GM19240 (cell line): ENCODE measurements around the gene DOCK11.

Experiments
- DNase-seq: peaks from one replicate; pipeline ENCODE4 v3.0.0; 2011; ENCODE audit warnings: low spot score; ENCODE audit not compliant: insufficient read length

DOCK11 gene

DNA sequence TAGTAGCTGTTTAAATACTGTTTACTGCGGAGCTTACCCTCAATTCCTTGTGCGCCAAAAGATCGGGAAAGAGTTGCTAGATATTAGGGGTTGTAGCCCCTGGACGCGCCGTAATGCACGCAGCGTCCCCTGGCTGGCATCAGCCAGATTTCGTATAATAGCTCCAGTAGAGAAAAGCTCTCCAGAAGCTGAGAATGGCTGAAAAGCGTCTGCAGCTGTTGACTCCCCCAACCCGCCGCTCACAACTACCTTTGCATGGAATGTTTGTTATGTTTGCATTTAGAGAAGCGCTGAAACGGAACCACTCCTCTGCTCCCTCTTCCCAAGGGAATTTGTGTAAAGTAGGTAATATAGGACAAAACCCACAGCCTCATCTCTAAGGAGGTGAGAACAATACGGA is 3.7 kb downstream of the DOCK11 start:
- no peak for DNase-seq

DNA sequence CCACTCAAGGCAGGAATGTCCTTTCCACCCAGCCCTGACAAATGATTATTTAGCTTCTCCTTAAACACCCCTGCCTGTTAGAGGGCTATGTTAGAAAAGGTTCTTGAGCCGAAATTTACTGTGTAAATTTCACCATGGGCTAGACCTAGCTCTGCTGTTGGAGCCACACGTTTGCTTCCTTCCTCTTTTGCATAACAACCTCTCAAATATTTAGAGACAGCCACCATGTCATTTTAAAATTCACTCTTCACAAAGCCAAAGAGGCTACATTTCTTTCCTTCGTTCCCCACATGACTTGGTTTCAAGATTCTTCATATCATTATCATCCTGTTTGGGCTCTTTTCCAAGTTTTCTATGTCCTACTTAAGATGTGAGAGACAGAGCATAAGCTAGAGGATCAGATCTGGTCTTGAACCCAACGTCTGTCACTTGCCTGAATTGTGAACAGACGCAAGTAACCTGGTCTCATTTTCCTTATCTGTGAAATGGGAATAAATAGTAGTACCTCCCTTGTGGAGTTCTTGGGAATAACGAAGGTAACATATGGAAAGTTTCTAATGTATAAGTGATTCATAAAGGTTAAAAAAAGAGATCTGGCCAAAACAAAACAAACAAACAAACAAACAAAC is 6.7 kb downstream of the DOCK11 start:
- no peak for DNase-seq

DNA sequence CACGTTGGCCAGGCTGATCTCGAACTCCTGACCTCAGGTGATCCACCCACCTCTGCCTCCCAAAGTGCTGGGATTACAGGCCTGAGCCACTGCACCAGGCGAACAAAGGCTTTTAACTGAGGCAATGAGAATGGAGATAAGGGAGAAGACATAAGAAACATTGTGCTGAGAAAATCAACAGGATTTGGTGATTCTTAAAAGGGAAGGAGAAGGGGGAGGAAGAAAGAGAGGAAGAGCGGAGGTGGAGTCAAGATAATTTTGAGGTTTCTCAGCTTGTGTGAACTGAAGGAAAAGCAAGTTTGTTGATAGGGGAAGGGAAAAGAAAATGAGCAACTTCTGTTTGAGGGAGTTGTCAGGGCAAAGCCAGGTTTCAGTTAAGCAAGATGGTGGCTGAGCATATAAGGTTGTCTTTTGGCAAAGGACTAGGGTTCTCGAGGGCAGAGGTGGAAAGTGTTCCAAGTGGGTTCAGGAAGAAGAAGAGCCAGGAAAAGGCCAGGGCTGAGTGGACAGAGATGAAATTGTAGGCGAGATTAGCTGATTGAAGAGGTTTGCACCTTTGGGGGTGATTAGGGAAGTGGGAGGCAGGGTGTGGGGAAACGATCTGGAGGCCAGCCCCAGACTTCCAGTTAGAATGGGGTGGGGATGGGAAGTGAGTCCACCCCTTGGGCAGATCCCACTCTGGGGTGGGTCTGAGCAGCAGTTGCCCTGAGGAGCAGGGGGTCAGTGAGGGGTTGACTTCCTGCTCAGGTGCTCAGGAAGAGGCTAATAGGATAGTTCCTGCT is 7.8 kb downstream of the DOCK11 start:
- DNase-seq = no peak

DNA sequence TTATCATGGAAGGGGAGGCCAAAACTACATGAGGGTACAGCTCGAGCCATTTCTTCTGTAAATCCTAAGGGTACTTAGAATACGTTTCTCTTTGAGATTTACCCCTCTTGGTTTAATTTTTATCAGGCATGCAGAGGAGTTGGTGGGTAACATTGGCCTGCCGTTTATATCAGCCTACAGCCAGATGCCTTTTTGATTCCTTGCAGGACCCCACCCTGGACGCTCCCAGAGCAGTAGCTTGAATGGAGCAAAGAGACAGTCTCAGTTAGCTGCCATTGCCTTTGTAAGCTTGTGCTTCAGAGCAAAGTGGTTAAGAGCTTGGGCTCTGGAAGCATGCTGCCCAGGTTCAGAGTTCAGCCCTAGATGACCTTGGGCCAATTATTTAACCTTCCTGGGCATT is 9.0 kb downstream of the DOCK11 start:
- DNase-seq = no peak

DNA sequence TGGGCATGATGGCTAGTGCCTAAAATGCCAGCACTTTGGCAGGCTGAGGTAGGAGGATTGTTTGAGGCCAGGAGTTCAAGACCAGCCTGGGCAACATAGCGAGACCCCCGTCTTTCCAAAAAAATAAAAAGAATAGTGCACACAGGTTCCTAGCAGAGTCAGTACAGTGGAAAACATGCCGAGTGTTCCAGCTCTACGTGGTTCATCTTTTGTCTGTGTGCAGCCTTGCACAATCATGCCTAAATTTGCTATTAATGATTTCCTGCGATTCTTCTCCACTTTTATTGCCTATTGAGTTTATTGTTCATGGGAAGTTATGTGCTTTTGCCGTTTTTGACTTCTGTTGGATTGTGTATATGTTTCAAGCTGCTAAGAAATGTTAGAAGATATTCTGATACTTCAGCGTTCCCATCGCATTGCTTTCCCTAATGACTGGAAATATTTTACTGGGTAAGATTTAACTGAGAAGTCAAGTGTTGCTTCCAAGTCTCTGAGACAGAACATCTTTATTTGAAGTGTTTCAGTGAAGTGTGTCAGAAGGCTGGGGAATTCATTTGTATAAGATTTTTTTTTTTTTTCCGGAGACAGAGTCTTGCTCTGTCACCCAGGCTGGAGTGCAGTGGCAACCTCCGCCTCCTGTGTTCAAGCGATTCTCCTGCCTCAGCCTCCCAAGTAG is 11.3 kb downstream of the DOCK11 start:
- no peak for DNase-seq

DNA sequence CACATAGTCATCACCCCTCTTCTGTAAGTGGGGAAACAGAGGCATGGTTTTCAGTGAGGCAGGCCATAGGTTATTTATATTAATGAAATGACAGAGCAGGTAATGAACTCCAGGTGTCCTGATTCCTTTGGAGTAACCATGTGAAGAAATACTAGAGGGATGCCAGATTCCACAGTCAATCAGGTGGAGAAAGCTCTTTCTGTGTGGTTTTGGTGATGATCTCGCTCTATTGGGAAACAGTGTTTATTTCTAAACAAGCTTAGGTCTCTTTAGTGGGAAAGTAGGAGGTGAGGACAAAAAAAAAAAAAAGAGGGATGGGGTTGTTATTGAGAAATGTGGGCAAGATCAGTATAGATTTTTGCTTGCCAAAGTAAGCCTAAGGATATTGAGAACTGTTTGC is 12.2 kb downstream of the DOCK11 start:
- DNase-seq = no peak

DNA sequence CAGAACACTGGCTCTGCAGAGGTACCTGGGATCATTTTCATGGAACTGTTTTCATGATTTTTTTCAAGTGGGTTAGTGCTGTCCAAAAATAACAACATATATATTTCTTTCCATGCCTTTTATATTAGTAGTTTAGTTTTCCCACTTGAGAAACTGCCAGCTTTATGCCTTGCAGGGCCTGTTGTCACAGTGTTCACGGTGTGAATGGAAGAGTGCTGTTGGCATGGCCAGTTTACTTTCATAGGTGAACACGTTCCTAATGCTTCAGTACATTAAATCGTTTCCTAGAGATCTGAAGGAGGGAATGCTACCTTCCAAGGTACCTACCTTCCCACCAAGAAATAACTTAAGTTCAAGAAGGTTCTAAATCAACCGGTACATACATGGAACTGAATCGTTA is 12.6 kb downstream of the DOCK11 start:
- no peak for DNase-seq

DNA sequence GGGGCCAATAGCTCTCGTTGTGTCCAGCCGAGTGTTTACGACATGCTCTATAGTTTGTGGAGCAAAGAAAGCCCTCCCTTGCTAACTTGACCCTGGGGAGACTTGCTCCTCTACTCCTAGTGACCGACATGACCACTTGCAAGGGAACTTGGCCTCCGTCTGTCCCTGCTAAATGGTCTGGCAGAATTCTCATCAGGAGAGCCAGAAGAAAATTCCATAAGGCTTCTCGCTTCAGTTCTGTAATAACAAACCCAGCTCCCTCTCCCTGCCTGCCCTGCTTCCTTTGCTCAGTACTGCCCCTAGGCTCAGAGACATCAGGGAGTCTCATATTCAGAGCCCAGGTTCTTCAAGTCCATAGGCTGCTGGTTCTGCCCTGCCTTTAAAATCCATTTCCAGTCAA is 13.0 kb downstream of the DOCK11 start:
- DNase-seq = no peak

DNA sequence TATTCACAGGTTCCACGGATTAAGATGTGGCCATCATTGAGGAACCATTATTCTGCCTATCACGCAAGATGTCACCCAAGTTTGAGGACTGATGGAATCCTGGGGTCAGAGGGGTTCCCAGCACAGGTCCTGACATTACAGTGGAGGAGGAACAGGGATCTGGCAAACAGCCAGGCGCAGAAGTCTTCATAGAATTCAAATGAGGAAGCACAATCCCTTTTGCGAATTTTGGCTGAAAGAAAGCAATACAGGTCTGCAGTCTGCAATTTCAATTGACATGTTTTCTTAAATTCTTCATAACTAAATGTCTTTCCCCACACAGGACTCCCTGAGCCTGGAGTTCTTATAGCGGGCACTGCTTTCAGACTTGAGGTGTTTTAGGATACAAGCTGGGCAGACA is 14.5 kb downstream of the DOCK11 start:
- DNase-seq = no peak

DNA sequence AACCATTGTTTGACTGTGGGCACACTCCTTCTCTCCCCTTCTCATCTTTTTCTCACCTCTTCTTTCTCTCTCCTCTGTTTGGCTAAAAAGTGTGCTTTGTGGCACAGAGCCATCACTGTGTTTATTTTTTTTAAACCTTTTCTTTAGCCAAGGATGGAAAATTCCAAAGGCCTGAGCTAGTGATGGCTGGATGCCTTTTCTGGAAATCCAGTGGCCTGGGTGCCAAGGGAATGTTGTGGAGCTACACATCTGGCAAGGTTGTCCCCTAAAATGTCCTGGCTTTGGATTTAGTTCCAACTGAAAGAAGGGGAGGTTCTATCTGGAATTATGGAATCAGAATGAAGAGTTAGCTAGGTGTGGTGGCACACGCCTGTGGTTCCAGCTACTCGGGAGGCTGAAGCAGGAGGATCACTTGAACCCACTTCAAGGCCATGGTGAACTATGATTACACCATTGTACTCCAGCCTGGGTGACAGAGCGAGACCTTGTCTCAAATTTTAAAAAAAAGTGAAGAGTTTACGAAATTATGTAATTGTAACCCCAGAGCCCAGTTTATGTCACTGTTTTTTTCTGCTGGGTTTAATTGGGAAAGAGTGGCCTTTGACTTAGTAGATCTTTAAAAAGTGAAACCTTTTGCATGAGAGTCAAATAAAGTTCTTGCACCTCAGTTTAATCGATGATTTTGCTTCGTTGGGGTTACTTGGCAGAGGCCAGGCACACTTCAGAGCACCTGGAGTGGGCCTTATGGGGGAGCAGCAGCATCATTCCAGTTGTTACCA is 17.7 kb downstream of the DOCK11 start:
- no peak for DNase-seq

DNA sequence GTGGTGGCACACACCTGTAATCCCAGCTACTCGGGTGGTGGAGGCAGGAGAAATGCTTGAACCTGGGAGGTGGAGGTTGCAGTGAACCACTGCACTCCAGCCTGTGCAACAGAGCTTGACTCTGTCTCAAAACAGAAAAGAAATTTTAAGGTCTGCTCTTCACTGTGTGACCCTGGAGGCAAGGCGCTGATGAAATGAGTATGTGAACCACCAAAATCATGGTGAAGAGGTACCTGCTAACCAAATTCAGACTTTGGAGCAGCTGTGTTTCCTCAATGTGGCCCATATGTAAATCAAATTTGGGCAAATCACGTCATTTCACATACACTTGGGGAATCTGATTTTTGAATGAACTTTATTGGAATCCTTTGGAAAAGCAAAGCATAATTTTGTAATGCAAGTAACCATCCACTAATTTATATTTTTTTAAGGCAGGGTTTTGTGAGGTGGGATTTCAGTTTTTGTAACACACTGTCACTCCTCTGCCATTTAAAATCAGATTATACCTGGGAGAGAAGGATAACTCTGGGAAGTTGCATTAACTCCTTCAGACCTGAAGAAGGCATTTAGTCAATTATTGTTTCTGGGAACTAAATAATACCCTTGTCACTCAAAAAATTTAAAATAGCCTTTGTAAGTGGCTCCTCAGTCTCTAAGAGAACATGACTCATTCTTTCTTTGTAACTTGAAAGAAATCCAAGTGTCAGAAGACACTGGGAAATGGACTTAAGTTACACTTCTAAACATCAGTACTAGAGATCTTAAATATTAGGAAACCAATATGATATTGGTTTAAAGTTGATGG is 24.0 kb downstream of the DOCK11 start:
- DNase-seq = no peak

DNA sequence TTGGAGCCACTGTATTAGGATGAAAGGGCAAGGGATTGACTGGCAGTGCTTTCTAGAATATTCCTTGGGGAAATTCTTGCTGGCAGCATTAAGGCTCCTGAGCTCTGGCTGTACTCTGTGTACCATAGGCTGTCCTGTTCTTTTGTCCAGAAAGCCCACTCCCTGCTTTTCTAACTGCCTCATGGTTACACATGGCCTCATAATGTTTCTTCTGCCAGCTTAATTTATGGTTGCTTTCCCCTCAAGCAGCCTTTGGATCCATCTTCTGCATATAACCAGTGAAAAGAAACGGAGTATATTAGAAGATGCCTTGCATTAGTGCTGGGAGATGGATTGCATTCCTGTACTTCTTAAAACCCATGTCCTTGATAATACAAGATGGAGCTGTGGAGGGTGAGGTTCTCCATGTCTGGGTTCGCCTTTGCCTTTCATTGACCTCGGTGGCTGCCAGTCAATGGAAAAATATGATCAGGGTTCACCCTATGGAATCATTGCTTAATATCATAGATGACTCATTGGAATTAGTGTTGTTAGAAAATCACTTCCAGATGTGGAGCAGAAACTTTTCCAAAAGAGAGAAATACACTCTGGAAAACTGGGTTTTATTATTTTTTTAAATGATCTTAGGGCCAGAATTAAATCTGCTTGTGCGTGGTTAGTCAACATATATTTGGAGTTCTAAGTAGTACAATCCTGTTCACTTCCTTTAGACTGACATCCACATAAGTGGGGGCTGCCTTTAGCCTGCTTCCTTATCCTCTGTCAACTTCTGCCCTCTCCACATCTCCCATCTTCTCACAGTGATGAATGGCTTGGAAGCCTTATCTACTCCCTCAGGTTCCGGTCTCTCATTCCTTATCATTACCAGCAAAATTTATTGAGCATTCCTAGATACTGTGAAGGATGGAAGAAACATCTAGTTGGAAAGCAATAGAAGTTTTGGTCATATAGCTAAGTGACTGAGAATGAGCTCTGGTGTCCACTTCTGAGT is 24.9 kb downstream of the DOCK11 start:
- DNase-seq = no peak

DNA sequence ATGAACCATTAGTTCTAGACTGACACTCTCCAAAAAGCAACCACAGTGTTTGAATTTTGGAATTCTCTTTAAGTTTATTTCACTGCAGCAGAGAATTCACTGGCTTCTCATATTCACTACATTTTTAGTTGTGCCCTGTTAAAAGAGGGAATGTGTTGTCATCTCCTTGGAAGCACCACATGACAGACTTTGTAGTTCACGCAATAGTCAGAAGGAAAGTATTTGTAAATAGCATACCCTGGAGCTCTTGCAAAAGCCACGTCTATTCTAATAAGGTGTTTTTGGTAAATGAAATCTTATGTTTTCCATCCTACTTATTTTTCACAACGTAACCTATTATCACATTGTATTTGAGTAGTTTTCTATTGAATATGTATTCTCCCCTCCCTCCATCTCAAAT is 25.8 kb downstream of the DOCK11 start:
- DNase-seq = no peak

DNA sequence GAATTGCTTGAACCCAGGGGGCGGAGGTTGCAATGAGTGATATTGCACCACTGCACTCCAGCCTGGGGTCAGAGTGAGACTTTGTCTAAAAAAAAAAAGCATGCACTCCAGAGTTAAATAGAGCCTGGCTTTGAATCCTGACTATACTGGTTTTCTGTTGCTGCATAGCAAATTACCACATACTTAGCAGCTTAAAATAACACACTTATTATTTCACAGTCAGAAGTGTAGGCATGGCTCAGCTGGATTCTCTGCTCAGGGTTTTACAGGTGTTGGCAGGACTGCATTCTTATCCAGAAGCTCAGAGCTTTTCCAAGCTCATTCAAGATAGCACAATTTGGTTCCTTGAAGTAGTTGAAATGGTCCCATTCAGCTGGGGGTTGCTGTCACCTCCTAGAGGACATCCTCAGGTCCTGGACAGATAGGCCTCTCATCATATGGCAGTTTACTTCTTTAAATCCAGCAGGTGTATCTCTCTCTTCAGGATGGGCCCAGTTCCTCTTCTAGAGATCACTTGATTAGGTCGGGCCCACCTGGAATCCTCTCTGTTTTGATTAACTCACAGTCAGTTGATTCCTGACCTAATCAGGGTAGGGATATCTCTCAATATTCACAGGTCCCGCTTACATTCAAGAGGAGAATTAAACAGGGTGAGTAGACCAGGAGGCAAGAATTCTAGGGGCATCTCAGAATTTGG is 26.8 kb downstream of the DOCK11 start:
- no peak for DNase-seq

DNA sequence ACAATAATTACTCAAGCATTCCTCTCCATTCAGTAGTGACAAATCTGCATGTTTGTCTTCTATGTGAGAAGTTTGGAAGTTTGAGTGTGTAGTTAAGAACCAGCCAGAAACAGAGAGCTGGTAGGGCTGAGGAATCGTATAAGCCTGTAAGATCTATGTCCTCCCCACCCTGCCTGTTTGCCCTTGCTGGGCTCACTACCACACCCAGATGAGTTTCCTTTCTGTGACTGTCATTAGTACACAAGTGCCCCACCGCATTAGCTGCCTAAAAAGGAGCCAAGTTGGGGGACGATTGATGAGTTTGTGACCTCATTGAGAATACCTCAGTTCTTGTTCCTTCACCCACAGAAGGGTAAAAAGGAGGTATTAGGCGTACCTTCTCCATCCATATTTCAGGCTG is 28.3 kb downstream of the DOCK11 start:
- DNase-seq = no peak

DNA sequence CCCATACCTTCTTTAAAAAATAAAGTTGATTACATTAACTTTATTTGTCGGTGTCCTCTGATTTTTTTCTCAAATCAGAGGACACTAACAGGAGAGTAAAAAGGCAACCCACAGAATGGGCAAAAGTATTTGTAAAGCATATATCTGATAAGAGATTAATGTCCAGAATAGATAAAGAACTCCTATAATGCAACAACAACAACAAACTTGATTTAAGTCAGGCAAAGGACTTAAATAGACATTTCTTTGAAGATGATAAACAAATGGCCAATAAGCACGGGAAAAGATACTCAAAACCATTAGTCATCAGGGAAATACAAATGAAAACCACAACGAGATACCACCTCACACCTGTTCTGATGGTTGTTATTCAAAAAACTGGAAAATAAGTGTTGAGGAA is 28.7 kb downstream of the DOCK11 start:
- DNase-seq = no peak

DNA sequence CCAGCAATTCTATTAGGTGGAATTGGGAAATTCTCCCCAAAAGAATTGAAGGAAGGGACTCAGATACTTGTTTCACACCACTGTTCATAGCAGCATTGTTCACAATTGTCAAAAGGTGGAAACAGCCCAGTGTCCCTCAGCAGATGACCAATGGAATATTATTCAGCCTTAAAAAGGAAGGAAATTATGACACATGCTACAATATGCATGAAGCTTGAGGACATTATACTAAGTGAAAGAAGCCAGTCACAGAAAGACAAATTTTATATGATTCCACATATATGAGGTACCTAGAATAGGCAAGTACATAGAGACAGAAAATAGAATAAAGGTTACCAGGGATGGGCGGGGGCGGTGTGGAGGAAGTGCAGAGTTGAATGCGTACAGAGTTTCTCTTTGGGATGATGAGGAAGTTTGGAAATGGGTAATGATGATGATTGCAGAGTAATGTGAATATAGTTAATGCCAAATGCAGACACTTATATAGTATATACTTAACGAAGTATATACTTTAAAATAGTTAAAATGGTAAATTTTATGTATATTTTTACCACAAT is 29.6 kb downstream of the DOCK11 start:
- no peak for DNase-seq

DNA sequence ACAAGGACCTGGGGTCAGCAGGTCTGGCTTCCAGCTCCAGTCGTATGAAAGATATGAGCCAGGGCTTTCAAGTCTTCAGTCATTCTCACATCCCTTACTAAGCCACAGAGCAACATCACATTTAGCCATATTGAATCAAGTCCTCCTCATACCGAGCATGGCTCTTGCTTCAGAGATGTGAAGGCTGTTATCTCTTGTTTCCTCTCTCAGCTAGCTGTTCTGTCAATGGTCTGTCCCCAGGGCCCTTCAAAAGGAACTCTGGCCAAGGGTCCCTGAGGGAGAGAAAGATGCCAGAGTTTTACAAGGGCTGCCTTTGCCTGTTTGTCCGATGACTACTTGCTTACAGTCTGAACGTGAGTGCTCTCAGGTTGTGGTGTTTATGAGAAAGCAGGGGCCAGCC is 30.5 kb downstream of the DOCK11 start:
- DNase-seq = no peak
